Stimulated activated CD4-positive, alpha-beta T cell treated with anti-CD3 and anti-CD28 coated beads, Interleukin-12 subunit alpha, Interleukin-12 subunit beta, amount 100 ng/mL, for 4 hours (primary cell): ENCODE measurements around the gene APH1B.
"Not testable (repeated sequence)": the region's sequence is repeated elsewhere in the genome, so short reads cannot be mapped to it uniquely, and the experiment has no call there.

Experiments used
- DNase-seq: peaks from one replicate; pipeline ENCODE4 v3.0.0-alpha.2; 2020

Gene APH1B

GRCh38 chr15:63332367-63333124, 55.1 kb downstream of the APH1B start:
- DNase-seq = no peak

- no peak for DNase-seq
Observed at GRCh38 chr15:63334821-63335220, 57.4 kb downstream of the APH1B start.

GRCh38 chr15:63335543-63336240, 58.3 kb downstream of the APH1B start:
- no peak for DNase-seq

GRCh38 chr15:63337046-63337445, 59.6 kb downstream of the APH1B start:
- no peak for DNase-seq

GRCh38 chr15:63338170-63338569, 60.8 kb downstream of the APH1B start:
- no peak for DNase-seq

- DNase-seq = no peak
Observed at GRCh38 chr15:63339006-63339766, 61.8 kb downstream of the APH1B start.

GRCh38 chr15:63339836-63340235, 62.4 kb downstream of the APH1B start:
- no peak for DNase-seq

- no peak for DNase-seq
Observed at GRCh38 chr15:63340353-63340752, 62.9 kb downstream of the APH1B start.

- DNase-seq = no peak
Observed at GRCh38 chr15:63340878-63341277, 63.5 kb downstream of the APH1B start.

GRCh38 chr15:63341898-63342297, 64.5 kb downstream of the APH1B start:
- no peak for DNase-seq

GRCh38 chr15:63342996-63343562, 65.7 kb downstream of the APH1B start:
- DNase-seq = not testable (repeated sequence)

- DNase-seq = no peak
Observed at GRCh38 chr15:63344731-63345390, 67.5 kb downstream of the APH1B start.

- DNase-seq = no peak
Observed at GRCh38 chr15:63345391-63345752, 68.0 kb downstream of the APH1B start.

GRCh38 chr15:63347074-63347857, 69.9 kb downstream of the APH1B start:
- no peak for DNase-seq

- DNase-seq = no peak
Observed at GRCh38 chr15:63348392-63348791, 71.0 kb downstream of the APH1B start.

GRCh38 chr15:63349156-63349555, 71.8 kb downstream of the APH1B start:
- no peak for DNase-seq

- DNase-seq = no peak
Observed at GRCh38 chr15:63349621-63350020, 72.2 kb downstream of the APH1B start.

GRCh38 chr15:63350178-63350621, 72.8 kb downstream of the APH1B start:
- DNase-seq = no peak

GRCh38 chr15:63351170-63351569, 73.8 kb downstream of the APH1B start:
- DNase-seq = no peak

- no peak for DNase-seq
Observed at GRCh38 chr15:63352808-63353207, 75.4 kb downstream of the APH1B start.

- no peak for DNase-seq
Observed at GRCh38 chr15:63353261-63353660, 75.9 kb downstream of the APH1B start.

GRCh38 chr15:63353887-63354286, 76.5 kb downstream of the APH1B start:
- no peak for DNase-seq
